HCT116 (cell line): ENCODE results near the gene HIVEP1. TPM values are rescaled to one million over a fixed set of nuclear protein-coding genes. Genes with fewer than 3 reads are reported as not detected.

Experiments
- ATAC-seq: fragments of 200-7000 bp; cut with Tn5 transposase; 2 replicates; pipeline ENCODE4 v1.9.1; 2020; ENCODE audit warnings: mild to moderate bottlenecking, moderate library complexity
- BruUV-seq: library from RNA; stranded (reverse); fragments of 400-500 nt; replicated peaks from 2 replicates; lab custom pipeline; 2021; lab: Mats Ljungman, UMichigan
- CTCF ChIA-PET: fragments of 300-600 bp; sonication (Branson Sonifier 250); formaldehyde crosslinking; loops from one replicate; lab custom pipeline; 2021; ENCODE audit warnings: antibody characterized with exemption; lab: Charles Lee
- POLR2A ChIA-PET: fragments of 300-600, 350-600 bp; sonication (Branson Sonifier 250); formaldehyde crosslinking; loops from one replicate; lab custom pipeline; 2021; ENCODE audit warnings: antibody characterized with exemption; lab: Charles Lee
- RAD21 ChIA-PET, 2 experiments: fragments of 300-600 bp; sonication (Branson Sonifier 250); formaldehyde crosslinking; loops; one replicate each; lab custom pipeline; 2023; ENCODE audit warnings: low total read pairs in 2 of 2; ENCODE audit not compliant: uncharacterized antibody in 2 of 2, unreplicated experiment in 2 of 2, low non-redundant PET in 1 of 2; lab: Charles Lee
- DNase-seq: peaks from one replicate; pipeline ENCODE4 v3.0.0-alpha.2; 2010; ENCODE audit warnings: low read depth, low spot score
- H2AFZ ChIP-seq: fragments of 200-600 bp; shearing (Covaris generic), sonication (generic); 2 replicates; pipeline ENCODE4 v1.6.1; 2017; ENCODE audit warnings: low read depth, mixed run types, mixed read lengths, antibody characterized with exemption, low read length; ENCODE audit not compliant: poor library complexity, severe bottlenecking
- H3K27ac ChIP-seq: 2 replicates; pipeline ENCODE4 v1.5.1; 2012; ENCODE audit warnings: low read depth, low read length
- H3K27me3 ChIP-seq: fragments of 200-600 bp; sonication (generic); 2 replicates; pipeline ENCODE4 v1.6.1; 2016; ENCODE audit warnings: mixed run types, low read length, mixed read lengths; ENCODE audit not compliant: insufficient read depth
- H3K36me3 ChIP-seq, 2 experiments: fragments of 200-500 bp in 1 of 2; fragments of 200-600 bp in 1 of 2; sonication (Bioruptor generic) in 1 of 2; sonication (generic) in 1 of 2; 2 replicates each; pipeline versions ENCODE4 v1.5.1 to v1.6.1; 2014 to 2016; ENCODE audit warnings: low read length in 2 of 2, inconsistent platforms in 1 of 2, mixed read lengths in 1 of 2, mixed run types in 1 of 2; ENCODE audit not compliant: insufficient read depth in 2 of 2, control insufficient read depth in 1 of 2
- H3K4me1 ChIP-seq, 2 experiments: fragments of 200-600 bp in 1 of 2; sonication (generic) in 1 of 2; 2 replicates each; pipeline versions ENCODE4 v1.5.1 to v1.6.1; 2012 to 2017; ENCODE audit warnings: low read length in 2 of 2, inconsistent platforms in 1 of 2, mild to moderate bottlenecking in 1 of 2, mixed read lengths in 1 of 2, mixed run types in 1 of 2, moderate library complexity in 1 of 2; ENCODE audit not compliant: insufficient read depth in 2 of 2, control insufficient read depth in 1 of 2
- H3K4me2 ChIP-seq: fragments of 200-600 bp; sonication (generic); 2 replicates; pipeline ENCODE4 v1.6.1; 2017; ENCODE audit warnings: mixed run types, low read length, mixed read lengths
- H3K4me3 ChIP-seq, 2 experiments: fragments of 200-600 bp in 1 of 2; sonication (generic) in 1 of 2; replicated peaks in 1 of 2; 2 replicates each; pipeline ENCODE4 v1.5.1; 2011 to 2016; ENCODE audit warnings: low read length in 2 of 2, control low read depth in 1 of 2, low read depth in 1 of 2, mild to moderate bottlenecking in 1 of 2, mixed read lengths in 1 of 2, mixed run types in 1 of 2
- H3K79me2 ChIP-seq: fragments of 200-600 bp; sonication (generic); 2 replicates; pipeline ENCODE4 v1.6.1; 2017; ENCODE audit warnings: mild to moderate bottlenecking, mixed run types, low read length, moderate library complexity, mixed read lengths; ENCODE audit not compliant: insufficient read depth
- H3K9ac ChIP-seq: fragments of 200-600 bp; sonication (generic); 2 replicates; pipeline ENCODE4 v1.6.1; 2016; ENCODE audit warnings: low read length, mixed read lengths
- H3K9me2 ChIP-seq: fragments of 200-600 bp; sonication (generic), shearing (Covaris generic); 2 replicates; pipeline ENCODE4 v1.6.1; 2017; ENCODE audit warnings: mixed run types, mild to moderate bottlenecking, moderate library complexity; ENCODE audit not compliant: insufficient read depth
- H3K9me3 ChIP-seq, 2 experiments: fragments of 200-500 bp in 1 of 2; fragments of 200-600 bp in 1 of 2; sonication (Bioruptor generic) in 1 of 2; sonication (generic) in 1 of 2; 2 replicates each; pipeline ENCODE4 v1.6.1; 2014 to 2017; ENCODE audit warnings: low read length in 2 of 2, mixed read lengths in 2 of 2, inconsistent platforms in 1 of 2, low read depth in 1 of 2, mild to moderate bottlenecking in 1 of 2, mixed run types in 1 of 2, moderate library complexity in 1 of 2; ENCODE audit not compliant: control insufficient read depth in 1 of 2, insufficient read depth in 1 of 2
- H4K20me1 ChIP-seq: fragments of 200-600 bp; sonication (generic), shearing (Covaris generic); 2 replicates; pipeline ENCODE4 v1.6.1; 2017; ENCODE audit warnings: mixed run types, mild to moderate bottlenecking, moderate library complexity; ENCODE audit not compliant: insufficient read depth
- CBX3 ChIP-seq: IDR thresholded peaks from 2 replicates; pipeline ENCODE4 v1.6.1; 2012; ENCODE audit warnings: low read depth
- CEBPB ChIP-seq: IDR thresholded peaks from 2 replicates; pipeline ENCODE4 v1.6.1; 2012; ENCODE audit warnings: low read depth
- EGR1 ChIP-seq: IDR thresholded peaks from 2 replicates; pipeline ENCODE4 v1.6.1; 2012; ENCODE audit warnings: low read depth
- EZH2 ChIP-seq: fragments of 200-600 bp; sonication (generic); IDR thresholded peaks from 2 replicates; pipeline ENCODE4 v1.6.1; 2017; ENCODE audit warnings: antibody characterized with exemption, mixed run types
- EZH2phosphoT487 ChIP-seq: fragments of 200-600 bp; IDR thresholded peaks from 2 replicates; pipeline ENCODE4 v1.6.1; 2018; ENCODE audit warnings: antibody characterized with exemption, borderline replicate concordance
- FOSL1 ChIP-seq: IDR thresholded peaks from 2 replicates; pipeline ENCODE4 v1.6.1; 2012; ENCODE audit warnings: low read depth
- JUND ChIP-seq: IDR thresholded peaks from 2 replicates; pipeline ENCODE4 v1.6.1; 2012
- POLR2A ChIP-seq: IDR thresholded peaks from 2 replicates; pipeline ENCODE4 v1.7.0; 2011; ENCODE audit warnings: borderline replicate concordance; ENCODE audit not compliant: insufficient read depth, insufficient read length; ENCODE audit errors: extremely low read depth
- RAD21 ChIP-seq: IDR thresholded peaks from 2 replicates; pipeline ENCODE4 v1.6.1; 2012; ENCODE audit warnings: low read depth, mild to moderate bottlenecking
- SIN3A ChIP-seq: IDR thresholded peaks from 2 replicates; pipeline ENCODE4 v1.6.1; 2012; ENCODE audit warnings: low read depth
- SP1 ChIP-seq: IDR thresholded peaks from 2 replicates; pipeline ENCODE4 v1.6.1; 2012; ENCODE audit warnings: low read depth
- TCF7L2 ChIP-seq: IDR thresholded peaks from 2 replicates; pipeline ENCODE4 v1.7.0; 2011; ENCODE audit warnings: borderline replicate concordance, inconsistent platforms; ENCODE audit not compliant: insufficient read depth, insufficient read length; ENCODE audit errors: extremely low read depth
- YY1 ChIP-seq: IDR thresholded peaks from 2 replicates; pipeline ENCODE4 v1.6.1; 2011; ENCODE audit warnings: low read length, low read depth, moderate library complexity, mild to moderate bottlenecking; ENCODE audit not compliant: insufficient replicate concordance; ENCODE audit errors: extremely low read depth
- ZNF274 ChIP-seq: fragments of 200-500 bp; sonication (Bioruptor generic); IDR thresholded peaks from 2 replicates; pipeline ENCODE4 v1.6.1; 2014; ENCODE audit warnings: mild to moderate bottlenecking, low read depth, low read length, inconsistent platforms
- intact Hi-C: fragments of 100-400 bp; cut with micrococcal nuclease; formaldehyde crosslinking; loops from 2 replicates; pipeline ENCODE4 v1.10.0; 2022
- total RNA-seq: library from RNA; stranded (reverse); gene quantifications from one replicate; pipeline ENCODE4 v1.2.1, GENCODE V29; 2021; ENCODE audit not compliant: unreplicated experiment
- TF ChIP-seq, protein P1 (sequence below): IDR thresholded peaks from 2 replicates; pipeline ENCODE4 v1.6.1; 2012; ENCODE audit warnings: low read depth
- TF ChIP-seq, protein P2 (sequence below): IDR thresholded peaks from 2 replicates; pipeline ENCODE4 v1.6.1; 2012
- TF ChIP-seq, protein P3 (sequence below): IDR thresholded peaks from 2 replicates; pipeline ENCODE4 v1.6.1; 2012

HIVEP1 gene
- total RNA-seq, 1 experiment from 2014 or later, result 11.2 TPM

DNA sequence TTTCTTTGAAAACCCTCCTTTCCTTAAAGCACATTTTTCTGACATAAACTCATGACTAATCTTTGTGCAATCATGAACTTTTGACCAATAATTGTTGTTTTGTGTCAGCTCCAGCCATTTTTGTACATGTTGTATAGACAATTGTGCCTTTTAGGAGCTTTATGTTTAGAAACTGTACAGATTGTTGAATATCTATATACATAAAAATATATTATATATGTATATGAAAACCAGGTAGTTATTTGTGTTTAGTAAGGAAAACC is 152.3 kb downstream of the HIVEP1 start:
- BruUV-seq, result no TSS peak
- RAD21 ChIA-PET, result no interaction called here

DNA sequence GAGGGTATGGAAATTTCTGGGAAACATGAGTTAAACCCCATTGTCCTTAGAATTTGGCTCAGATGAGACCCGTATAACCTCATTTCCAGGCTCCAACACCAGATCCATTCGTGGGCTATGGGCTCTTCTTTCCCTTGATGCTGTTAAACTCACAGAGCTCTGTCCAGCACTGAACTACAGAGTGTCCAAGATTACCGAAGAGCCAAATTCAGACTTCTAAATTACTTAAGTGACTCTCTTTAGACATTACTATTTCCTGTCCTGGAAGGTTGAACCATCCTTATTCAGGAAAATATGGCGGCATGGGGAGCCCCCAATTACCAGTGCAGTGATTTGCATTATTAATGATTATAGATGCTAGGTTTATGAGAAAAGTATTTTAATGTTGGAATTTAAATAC is 153.2 kb downstream of the HIVEP1 start:
- Histone ChIP-seq H4K20me1 (no peaks in the 10 kb centered on the region), H2AFZ (no peak overlapping the region), H3K9me3 (no peaks in the 10 kb centered on the region), H3K79me2 (no peaks in the 10 kb centered on the region), H3K4me2 (no peak overlapping the region), H3K4me3 (no peak overlapping the region), H3K9ac (no peak overlapping the region), H3K36me3 (0 out of 4 replicates have a peak, but pooled peaks cover 0 to 8% of the 10 kb centered on the region in 2 experiments), H3K9me2 (no peaks in the 10 kb centered on the region), H3K4me1 (no peaks in the 10 kb centered on the region), H3K27ac (no peak overlapping the region), H3K27me3 (no peaks in the 10 kb centered on the region)
- DNase-seq (no peak), ATAC-seq (no peak)
- POLR2A ChIA-PET, result no interaction called here
- CTCF ChIA-PET, result no interaction called here
- intact Hi-C loops, result no loop called here
- no peak for TF ChIP-seq JUND
- TF ChIP-seq, protein P1, sequence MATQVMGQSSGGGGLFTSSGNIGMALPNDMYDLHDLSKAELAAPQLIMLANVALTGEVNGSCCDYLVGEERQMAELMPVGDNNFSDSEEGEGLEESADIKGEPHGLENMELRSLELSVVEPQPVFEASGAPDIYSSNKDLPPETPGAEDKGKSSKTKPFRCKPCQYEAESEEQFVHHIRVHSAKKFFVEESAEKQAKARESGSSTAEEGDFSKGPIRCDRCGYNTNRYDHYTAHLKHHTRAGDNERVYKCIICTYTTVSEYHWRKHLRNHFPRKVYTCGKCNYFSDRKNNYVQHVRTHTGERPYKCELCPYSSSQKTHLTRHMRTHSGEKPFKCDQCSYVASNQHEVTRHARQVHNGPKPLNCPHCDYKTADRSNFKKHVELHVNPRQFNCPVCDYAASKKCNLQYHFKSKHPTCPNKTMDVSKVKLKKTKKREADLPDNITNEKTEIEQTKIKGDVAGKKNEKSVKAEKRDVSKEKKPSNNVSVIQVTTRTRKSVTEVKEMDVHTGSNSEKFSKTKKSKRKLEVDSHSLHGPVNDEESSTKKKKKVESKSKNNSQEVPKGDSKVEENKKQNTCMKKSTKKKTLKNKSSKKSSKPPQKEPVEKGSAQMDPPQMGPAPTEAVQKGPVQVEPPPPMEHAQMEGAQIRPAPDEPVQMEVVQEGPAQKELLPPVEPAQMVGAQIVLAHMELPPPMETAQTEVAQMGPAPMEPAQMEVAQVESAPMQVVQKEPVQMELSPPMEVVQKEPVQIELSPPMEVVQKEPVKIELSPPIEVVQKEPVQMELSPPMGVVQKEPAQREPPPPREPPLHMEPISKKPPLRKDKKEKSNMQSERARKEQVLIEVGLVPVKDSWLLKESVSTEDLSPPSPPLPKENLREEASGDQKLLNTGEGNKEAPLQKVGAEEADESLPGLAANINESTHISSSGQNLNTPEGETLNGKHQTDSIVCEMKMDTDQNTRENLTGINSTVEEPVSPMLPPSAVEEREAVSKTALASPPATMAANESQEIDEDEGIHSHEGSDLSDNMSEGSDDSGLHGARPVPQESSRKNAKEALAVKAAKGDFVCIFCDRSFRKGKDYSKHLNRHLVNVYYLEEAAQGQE, result no peak; the same call in 1 of the 2 replicates
- TF ChIP-seq EZH2phosphoT487, result no peak
- TF ChIP-seq, protein P2, sequence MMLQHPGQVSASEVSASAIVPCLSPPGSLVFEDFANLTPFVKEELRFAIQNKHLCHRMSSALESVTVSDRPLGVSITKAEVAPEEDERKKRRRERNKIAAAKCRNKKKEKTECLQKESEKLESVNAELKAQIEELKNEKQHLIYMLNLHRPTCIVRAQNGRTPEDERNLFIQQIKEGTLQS, result no peak
- TF ChIP-seq EZH2, result no peak
- TF ChIP-seq, protein P3, sequence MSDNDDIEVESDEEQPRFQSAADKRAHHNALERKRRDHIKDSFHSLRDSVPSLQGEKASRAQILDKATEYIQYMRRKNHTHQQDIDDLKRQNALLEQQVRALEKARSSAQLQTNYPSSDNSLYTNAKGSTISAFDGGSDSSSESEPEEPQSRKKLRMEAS, result no peak
- no peak for TF ChIP-seq POLR2A
- no peak for TF ChIP-seq CBX3
- no peak for TF ChIP-seq TCF7L2
- no peak for TF ChIP-seq SP1
- no peak for TF ChIP-seq YY1
- no peak for TF ChIP-seq CEBPB
- TF ChIP-seq EGR1, result no peak
- no peak for TF ChIP-seq ZNF274
- no peak for TF ChIP-seq RAD21
- BruUV-seq, result no TSS peak
- RAD21 ChIA-PET, result no interaction called here

More for the DNA sequence above, 152.3 kb downstream of the HIVEP1 start:
- DNase-seq (no peak), ATAC-seq (no peak)
- TF ChIP-seq ZNF274, result no peak
- TF ChIP-seq CBX3, result no peak
- no peak for TF ChIP-seq EZH2
- TF ChIP-seq EZH2phosphoT487, result no peak
- no peak for TF ChIP-seq SIN3A
- no peak for TF ChIP-seq FOSL1
- H3K27ac ChIP-seq, result no peak overlapping the region
- no peaks in the 10 kb centered on the region for H3K27me3 ChIP-seq
- no peaks in the 10 kb centered on the region for H3K79me2 ChIP-seq
- POLR2A ChIA-PET, result no interaction called here
- H3K9me3 ChIP-seq, result no peaks in the 10 kb centered on the region
- H3K4me1 ChIP-seq, result no peaks in the 10 kb centered on the region
- CTCF ChIA-PET, result no interaction called here
- H3K4me3 ChIP-seq, result no peak overlapping the region
- no peak overlapping the region for H2AFZ ChIP-seq
- H3K4me2 ChIP-seq, result no peak overlapping the region
- no peak overlapping the region for H3K9ac ChIP-seq
- no peaks in the 10 kb centered on the region for H4K20me1 ChIP-seq
- no peaks in the 10 kb centered on the region for H3K9me2 ChIP-seq
- H3K36me3 ChIP-seq, result 0 out of 4 replicates have a peak, but pooled peaks cover 0 to 8% of the 10 kb centered on the region in 2 experiments
- intact Hi-C loops, result no loop called here
